ENCODE results near the gene PVALEF. TPM values are rescaled to one million over a fixed set of nuclear protein-coding genes. Genes with fewer than 3 reads are reported as not detected.

The PVALEF gene
- not detected for total RNA-seq

DNA sequence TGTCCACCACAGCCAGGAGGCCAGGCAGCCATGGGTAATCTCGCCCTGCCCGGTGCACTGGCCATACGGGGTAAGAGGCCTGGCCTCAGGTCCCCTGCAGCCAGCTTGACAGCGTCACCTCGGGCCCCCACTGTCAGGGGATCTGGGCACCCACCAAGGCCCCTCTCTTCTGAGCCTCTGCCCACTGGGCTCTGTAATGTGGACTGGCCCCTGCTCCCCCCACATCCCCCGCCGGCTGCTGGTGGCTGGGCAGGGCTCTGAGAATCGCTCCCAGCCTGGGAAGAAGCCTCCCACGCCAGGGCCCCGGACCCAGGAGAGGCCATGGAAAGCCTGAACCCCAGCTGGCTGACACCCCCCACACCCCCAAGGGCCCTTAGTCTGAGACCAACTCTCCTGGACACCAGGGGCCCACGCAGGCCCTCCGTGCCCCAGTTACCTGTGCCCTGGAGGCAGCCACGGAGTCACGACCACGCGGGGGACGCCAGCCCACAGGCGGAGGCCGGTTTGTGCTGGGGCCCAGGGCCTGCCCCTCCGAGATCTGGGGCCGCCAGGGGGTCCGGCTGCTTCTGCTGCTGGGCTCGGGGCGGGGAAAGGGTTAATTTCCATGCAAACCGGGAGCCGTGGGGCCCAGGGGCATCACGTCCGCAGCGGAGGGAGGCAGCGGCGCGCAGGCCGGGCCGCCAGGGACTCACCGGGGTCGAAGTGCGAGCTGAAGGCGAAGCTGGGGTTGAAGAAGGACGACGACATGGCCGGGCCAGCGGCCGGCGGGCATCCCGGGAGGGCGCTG, at the start of gene PVALEF:
Gene PVALEF, plus strand, starts transcription at position 262 of the 787 bp plus-strand sequence. CDS start 15,720 bp downstream, outside the sequence.
- intact Hi-C loops (cut with DNase I; ENCODE audit: low total_unique reads), result no loop called here
- no peaks in the 10 kb centered on the region for H3K9me3 ChIP-seq
- H3K36me3 ChIP-seq, result no peaks in the 10 kb centered on the region
- H3K4me3 ChIP-seq, result no peak within 1 kb of the TSS
- H3K4me1 ChIP-seq, result peaks cover 0 to 5% of the 10 kb centered on the region in 2 donors
- no peaks in the 10 kb centered on the region for H3K27me3 ChIP-seq
- no peak for TF ChIP-seq POLR2A (IDR thresholded peaks at IDR 0.05)
- TF ChIP-seq, protein P1, sequence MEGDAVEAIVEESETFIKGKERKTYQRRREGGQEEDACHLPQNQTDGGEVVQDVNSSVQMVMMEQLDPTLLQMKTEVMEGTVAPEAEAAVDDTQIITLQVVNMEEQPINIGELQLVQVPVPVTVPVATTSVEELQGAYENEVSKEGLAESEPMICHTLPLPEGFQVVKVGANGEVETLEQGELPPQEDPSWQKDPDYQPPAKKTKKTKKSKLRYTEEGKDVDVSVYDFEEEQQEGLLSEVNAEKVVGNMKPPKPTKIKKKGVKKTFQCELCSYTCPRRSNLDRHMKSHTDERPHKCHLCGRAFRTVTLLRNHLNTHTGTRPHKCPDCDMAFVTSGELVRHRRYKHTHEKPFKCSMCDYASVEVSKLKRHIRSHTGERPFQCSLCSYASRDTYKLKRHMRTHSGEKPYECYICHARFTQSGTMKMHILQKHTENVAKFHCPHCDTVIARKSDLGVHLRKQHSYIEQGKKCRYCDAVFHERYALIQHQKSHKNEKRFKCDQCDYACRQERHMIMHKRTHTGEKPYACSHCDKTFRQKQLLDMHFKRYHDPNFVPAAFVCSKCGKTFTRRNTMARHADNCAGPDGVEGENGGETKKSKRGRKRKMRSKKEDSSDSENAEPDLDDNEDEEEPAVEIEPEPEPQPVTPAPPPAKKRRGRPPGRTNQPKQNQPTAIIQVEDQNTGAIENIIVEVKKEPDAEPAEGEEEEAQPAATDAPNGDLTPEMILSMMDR (IDR thresholded peaks at IDR 0.05), result no peak
- no peak for DNase-seq
- H3K27ac ChIP-seq, result no peak within 1 kb of the TSS

DNA sequence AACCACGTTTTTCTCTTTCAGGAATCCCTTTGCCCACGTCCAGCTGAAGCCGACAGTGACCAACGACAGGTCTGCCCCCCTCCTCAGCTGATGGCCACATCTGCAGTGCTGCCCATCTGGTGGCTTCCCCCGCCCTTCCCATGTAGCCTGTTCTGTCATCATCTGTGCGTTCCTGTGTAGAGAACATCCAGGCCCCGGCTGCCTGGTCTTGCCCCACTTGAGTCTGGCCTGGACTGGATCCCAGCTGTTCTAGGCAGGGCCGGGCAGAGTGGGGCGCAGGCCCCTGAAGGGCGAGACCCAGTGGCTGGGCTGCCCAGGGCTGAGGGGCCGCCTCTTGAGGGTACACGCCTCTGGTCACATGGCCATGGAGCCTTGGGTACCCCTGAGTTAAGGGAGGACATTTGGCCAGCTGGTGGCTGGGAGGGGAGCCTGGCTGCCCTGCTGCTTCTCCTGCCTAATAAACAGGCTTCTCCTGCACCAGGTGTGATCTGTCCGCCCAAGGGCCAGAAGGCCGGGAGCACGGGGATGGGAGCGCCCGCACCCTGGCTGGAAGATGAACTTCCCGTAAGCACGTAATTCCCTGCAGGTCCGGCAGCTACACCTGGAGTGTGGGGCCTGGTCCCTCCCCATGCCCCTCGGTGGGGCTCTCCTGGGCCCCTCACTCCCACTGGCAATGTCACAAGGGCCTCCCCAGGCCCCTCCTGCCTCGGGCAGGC, 49.4 kb upstream of the PVALEF start:
- TF ChIP-seq POLR2A (IDR thresholded peaks at IDR 0.05), result no peak
- no peaks in the 10 kb centered on the region for H3K36me3 ChIP-seq
- H3K4me1 ChIP-seq, result peaks cover 0 to 15% of the 10 kb centered on the region in 2 donors
- no peaks in the 10 kb centered on the region for H3K27me3 ChIP-seq
- intact Hi-C loops (cut with DNase I; ENCODE audit: low total_unique reads), result no loop called here
- no peak overlapping the region for H3K27ac ChIP-seq
- no peaks in the 10 kb centered on the region for H3K9me3 ChIP-seq
- no peak overlapping the region for H3K4me3 ChIP-seq
- no peak for DNase-seq

DNA sequence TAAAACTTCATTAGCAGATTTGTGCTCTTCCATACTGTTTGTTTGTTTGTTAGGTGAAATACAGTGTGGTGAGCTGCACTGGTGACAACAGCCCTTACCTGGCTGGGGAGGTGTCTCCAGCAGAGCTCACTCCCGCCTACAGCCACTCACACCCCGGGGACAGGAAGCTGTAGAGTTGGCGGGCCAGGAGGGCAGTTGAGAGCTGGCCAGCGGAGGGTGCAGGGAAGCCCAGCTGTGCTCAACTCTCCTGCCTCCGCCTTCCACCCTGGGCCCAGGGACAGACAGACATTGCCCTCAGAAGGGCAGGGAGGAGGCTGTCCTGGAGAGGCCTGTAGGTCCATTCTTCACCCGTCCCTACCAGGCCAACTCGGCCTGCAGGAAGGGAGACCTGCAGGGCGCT, 48.6 kb upstream of the PVALEF start:
- H3K27ac ChIP-seq, result no peak overlapping the region
- no peak for DNase-seq
- no peaks in the 10 kb centered on the region for H3K27me3 ChIP-seq
- TF ChIP-seq, protein P1 (IDR thresholded peaks at IDR 0.05), result no peak
- no peak for TF ChIP-seq POLR2A (IDR thresholded peaks at IDR 0.05)
- H3K36me3 ChIP-seq, result no peaks in the 10 kb centered on the region
- no peak overlapping the region for H3K4me3 ChIP-seq
- intact Hi-C loops (cut with DNase I; ENCODE audit: low total_unique reads), result no loop called here
- H3K4me1 ChIP-seq, result peaks cover 0 to 15% of the 10 kb centered on the region in 2 donors
- no peaks in the 10 kb centered on the region for H3K9me3 ChIP-seq

DNA sequence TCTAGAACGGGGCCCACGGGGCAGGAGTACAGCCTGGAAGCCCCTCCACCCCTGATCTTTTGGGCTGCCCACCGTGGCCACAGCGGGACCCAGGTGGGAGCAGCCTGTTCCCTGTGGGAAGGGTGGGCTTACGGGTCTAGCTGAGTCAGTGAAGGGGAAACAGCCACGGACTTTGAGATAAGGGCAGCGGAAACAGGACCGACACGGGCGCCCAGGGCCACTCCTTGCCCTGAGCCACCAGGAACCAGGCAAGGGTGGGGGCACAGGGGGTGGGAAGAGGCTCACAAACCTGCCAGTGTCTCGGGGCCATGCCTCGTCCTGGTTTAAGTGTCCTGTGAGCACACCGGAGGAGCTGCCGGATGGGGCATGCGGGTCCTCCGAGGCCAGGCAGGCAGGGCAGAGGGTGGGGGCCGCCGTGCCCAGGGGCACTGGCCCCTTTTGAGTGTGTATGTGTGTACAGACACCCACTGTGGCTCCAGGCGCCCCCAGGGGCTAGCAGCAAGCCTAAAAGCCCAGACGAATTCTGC, 47.6 kb upstream of the PVALEF start:
- H3K36me3 ChIP-seq, result no peaks in the 10 kb centered on the region
- H3K9me3 ChIP-seq, result no peaks in the 10 kb centered on the region

More for the DNA sequence above, 47.6 kb upstream of the PVALEF start:
- no peak for DNase-seq
- intact Hi-C loops (cut with DNase I; ENCODE audit: low total_unique reads), result no loop called here
- Histone ChIP-seq H3K27ac (no peak overlapping the region), H3K4me3 (no peak overlapping the region), H3K4me1 (peaks cover 0 to 15% of the 10 kb centered on the region in 2 donors), H3K27me3 (no peaks in the 10 kb centered on the region)
- TF ChIP-seq, protein P1 (IDR thresholded peaks at IDR 0.05), result no peak
- TF ChIP-seq POLR2A (IDR thresholded peaks at IDR 0.05), result no peak

Measured in uterus (tissue), 4 donors.